Measurements from ENCODE around the gene FBXO34.

DNA sequence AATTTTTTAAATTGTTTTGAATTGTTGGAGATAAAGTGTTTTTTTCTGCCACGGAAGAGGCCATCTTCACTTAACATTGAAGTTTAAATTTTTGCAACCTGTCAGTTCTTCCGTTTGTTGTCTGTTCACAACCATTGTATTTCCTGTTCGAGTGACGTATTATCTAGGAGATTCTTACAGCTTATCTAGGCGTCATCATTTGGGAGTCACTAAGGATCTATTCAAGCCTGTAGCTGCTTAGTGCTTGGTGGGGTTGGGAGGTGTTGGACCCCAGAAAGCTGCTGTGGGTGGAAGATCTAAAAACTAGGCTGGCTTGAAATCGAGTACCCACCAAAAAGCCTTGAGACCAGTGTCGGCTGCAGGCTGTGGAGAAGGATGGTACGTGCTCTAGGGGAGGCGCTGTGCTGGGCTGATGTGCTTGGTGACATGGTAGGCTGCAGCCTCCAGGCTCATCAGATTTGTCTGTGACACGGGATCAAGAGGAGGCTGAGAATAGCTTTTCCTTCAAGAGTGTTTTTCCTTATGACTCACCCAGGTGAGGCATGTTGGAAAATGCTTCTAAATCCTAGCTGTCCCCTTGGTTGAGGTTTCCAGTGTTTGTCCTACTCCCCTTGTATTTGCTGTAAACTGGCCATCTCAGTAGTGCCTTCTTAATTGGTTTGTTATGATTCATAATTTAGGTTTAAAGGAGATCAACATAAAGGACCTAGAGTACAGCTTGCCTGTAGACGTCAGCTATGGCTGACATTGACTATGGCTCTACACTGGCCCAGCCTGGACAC lies 82.7 kb downstream of the FBXO34 start:
- TF ChIP-seq, protein P1, sequence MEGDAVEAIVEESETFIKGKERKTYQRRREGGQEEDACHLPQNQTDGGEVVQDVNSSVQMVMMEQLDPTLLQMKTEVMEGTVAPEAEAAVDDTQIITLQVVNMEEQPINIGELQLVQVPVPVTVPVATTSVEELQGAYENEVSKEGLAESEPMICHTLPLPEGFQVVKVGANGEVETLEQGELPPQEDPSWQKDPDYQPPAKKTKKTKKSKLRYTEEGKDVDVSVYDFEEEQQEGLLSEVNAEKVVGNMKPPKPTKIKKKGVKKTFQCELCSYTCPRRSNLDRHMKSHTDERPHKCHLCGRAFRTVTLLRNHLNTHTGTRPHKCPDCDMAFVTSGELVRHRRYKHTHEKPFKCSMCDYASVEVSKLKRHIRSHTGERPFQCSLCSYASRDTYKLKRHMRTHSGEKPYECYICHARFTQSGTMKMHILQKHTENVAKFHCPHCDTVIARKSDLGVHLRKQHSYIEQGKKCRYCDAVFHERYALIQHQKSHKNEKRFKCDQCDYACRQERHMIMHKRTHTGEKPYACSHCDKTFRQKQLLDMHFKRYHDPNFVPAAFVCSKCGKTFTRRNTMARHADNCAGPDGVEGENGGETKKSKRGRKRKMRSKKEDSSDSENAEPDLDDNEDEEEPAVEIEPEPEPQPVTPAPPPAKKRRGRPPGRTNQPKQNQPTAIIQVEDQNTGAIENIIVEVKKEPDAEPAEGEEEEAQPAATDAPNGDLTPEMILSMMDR (IDR thresholded peaks at IDR 0.05): no peak
- TF ChIP-seq POLR2A (IDR thresholded peaks at IDR 0.05): no peak
